ENCODE measurements around the gene RFX7.

Gene RFX7

DNA sequence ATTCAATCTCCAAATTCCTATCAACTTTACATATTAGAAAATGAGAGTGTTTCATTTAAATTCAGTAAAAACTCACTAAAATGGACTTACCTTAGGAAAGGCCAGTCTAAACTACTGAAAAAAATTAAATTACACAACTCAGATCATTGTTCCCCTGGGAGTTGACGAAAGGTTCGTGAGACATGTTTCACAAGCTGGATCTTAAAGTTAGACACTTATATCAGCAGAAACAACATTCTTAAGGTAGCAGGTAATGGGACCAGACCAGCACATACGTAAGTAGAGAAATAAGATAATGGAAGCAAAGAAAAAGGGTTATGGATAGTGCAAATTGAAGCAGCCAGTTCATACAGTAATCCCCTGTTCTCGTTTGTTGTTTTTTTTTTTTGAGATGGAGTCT is 8.9 kb downstream of the RFX7 start:
- Histone ChIP-seq H3K27ac (ENCODE audit: low read depth, low read length) (no peak overlapping the region), H3K9me3 (ENCODE audit: control insufficient read depth, insufficient read depth, low read length) (peaks cover 54% of the 10 kb centered on the region), H3K4me3 (ENCODE audit: low read length) (no peak overlapping the region), H3K9me2 (replicated peaks; ENCODE audit: control insufficient read depth, low read length) (no peaks in the 10 kb centered on the region), H4K20me1 (ENCODE audit: control insufficient read depth, insufficient read depth, low read depth, low read length) (no peaks in the 10 kb centered on the region), H3K27me3 (ENCODE audit: control insufficient read depth, low read length) (no peaks in the 10 kb centered on the region), H3K4me2 (ENCODE audit: low read length) (no peak overlapping the region), H3K4me1 (ENCODE audit: control insufficient read depth, low read length) (no peaks in the 10 kb centered on the region), H3K36me3 (ENCODE audit: control insufficient read depth, low read length) (peaks cover 97% of the 10 kb centered on the region), H3K79me2 (ENCODE audit: control insufficient read depth, low read length) (peaks cover 100% of the 10 kb centered on the region), H3F3A (ENCODE audit: control insufficient read depth, insufficient read depth) (no peaks in the 10 kb centered on the region)
- TF ChIP-seq CTCF (IDR thresholded peaks at IDR 0.05; ENCODE audit: low read depth, low read length, poor library complexity, severe bottlenecking) = no peak
- TF ChIP-seq EZH2phosphoT487 (IDR thresholded peaks at IDR 0.05; ENCODE audit: borderline replicate concordance, low read length) = no peak

GRCh38 chr15:56233549-56233948 is 10.1 kb downstream of the RFX7 start:
- no peaks in the 10 kb centered on the region for H3K4me1 ChIP-seq (ENCODE audit: control insufficient read depth, low read length)
- no peaks in the 10 kb centered on the region for H3K27me3 ChIP-seq (ENCODE audit: control insufficient read depth, low read length)
- no peak for TF ChIP-seq EZH2phosphoT487 (IDR thresholded peaks at IDR 0.05; ENCODE audit: borderline replicate concordance, low read length)
- TF ChIP-seq CTCF (IDR thresholded peaks at IDR 0.05; ENCODE audit: low read depth, low read length, poor library complexity, severe bottlenecking) = no peak
- H3K36me3 ChIP-seq (ENCODE audit: control insufficient read depth, low read length) = peaks cover 98% of the 10 kb centered on the region
- H3K79me2 ChIP-seq (ENCODE audit: control insufficient read depth, low read length) = peaks cover 99% of the 10 kb centered on the region
- no peaks in the 10 kb centered on the region for H4K20me1 ChIP-seq (ENCODE audit: control insufficient read depth, insufficient read depth, low read depth, low read length)
- no peaks in the 10 kb centered on the region for H3F3A ChIP-seq (ENCODE audit: control insufficient read depth, insufficient read depth)
- H3K4me2 ChIP-seq (ENCODE audit: low read length) = no peak overlapping the region
- H3K4me3 ChIP-seq (ENCODE audit: low read length) = no peak overlapping the region
- H3K27ac ChIP-seq (ENCODE audit: low read depth, low read length) = no peak overlapping the region
- peaks cover 61% of the 10 kb centered on the region for H3K9me3 ChIP-seq (ENCODE audit: control insufficient read depth, insufficient read depth, low read length)
- H3K9me2 ChIP-seq (replicated peaks; ENCODE audit: control insufficient read depth, low read length) = no peaks in the 10 kb centered on the region

GRCh38 chr15:56232058-56232457 is 11.6 kb downstream of the RFX7 start:
- TF ChIP-seq EZH2phosphoT487 (IDR thresholded peaks at IDR 0.05; ENCODE audit: borderline replicate concordance, low read length) (no peak), CTCF (IDR thresholded peaks at IDR 0.05; ENCODE audit: low read depth, low read length, poor library complexity, severe bottlenecking) (no peak)
- H3K4me3 ChIP-seq (ENCODE audit: low read length) = no peak overlapping the region
- no peaks in the 10 kb centered on the region for H3F3A ChIP-seq (ENCODE audit: control insufficient read depth, insufficient read depth)
- H3K4me1 ChIP-seq (ENCODE audit: control insufficient read depth, low read length) = no peaks in the 10 kb centered on the region
- H3K79me2 ChIP-seq (ENCODE audit: control insufficient read depth, low read length) = peaks cover 97% of the 10 kb centered on the region
- no peak overlapping the region for H3K27ac ChIP-seq (ENCODE audit: low read depth, low read length)
- no peak overlapping the region for H3K4me2 ChIP-seq (ENCODE audit: low read length)
- peaks cover 65% of the 10 kb centered on the region for H3K9me3 ChIP-seq (ENCODE audit: control insufficient read depth, insufficient read depth, low read length)
- no peaks in the 10 kb centered on the region for H3K27me3 ChIP-seq (ENCODE audit: control insufficient read depth, low read length)
- peaks cover 94% of the 10 kb centered on the region for H3K36me3 ChIP-seq (ENCODE audit: control insufficient read depth, low read length)
- H3K9me2 ChIP-seq (replicated peaks; ENCODE audit: control insufficient read depth, low read length) = no peaks in the 10 kb centered on the region
- H4K20me1 ChIP-seq (ENCODE audit: control insufficient read depth, insufficient read depth, low read depth, low read length) = no peaks in the 10 kb centered on the region

DNA sequence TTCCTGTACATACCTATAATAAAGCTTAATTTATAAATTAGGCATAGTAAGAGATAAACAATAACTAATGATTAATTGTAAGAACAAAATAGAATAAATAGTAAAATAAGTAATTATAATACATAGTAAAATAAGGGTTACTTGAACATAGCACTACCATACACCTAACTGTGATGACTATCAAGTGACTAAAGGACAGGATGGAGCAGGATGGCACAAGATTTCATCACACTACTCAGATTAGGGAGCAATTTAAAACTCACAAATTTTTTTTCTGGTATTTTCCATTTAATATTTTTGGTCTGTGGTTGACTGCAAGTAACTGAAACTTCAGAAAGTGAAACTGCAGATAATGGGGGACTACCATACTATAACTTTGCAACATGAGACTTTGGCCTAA is 14.8 kb downstream of the RFX7 start:
- H4K20me1 ChIP-seq (ENCODE audit: control insufficient read depth, insufficient read depth, low read depth, low read length) = no peaks in the 10 kb centered on the region
- no peaks in the 10 kb centered on the region for H3K27me3 ChIP-seq (ENCODE audit: control insufficient read depth, low read length)
- no peaks in the 10 kb centered on the region for H3F3A ChIP-seq (ENCODE audit: control insufficient read depth, insufficient read depth)
- H3K4me2 ChIP-seq (ENCODE audit: low read length) = no peak overlapping the region
- H3K9me2 ChIP-seq (replicated peaks; ENCODE audit: control insufficient read depth, low read length) = no peaks in the 10 kb centered on the region
- H3K4me1 ChIP-seq (ENCODE audit: control insufficient read depth, low read length) = no peaks in the 10 kb centered on the region
- no peak overlapping the region for H3K4me3 ChIP-seq (ENCODE audit: low read length)
- no peak overlapping the region for H3K27ac ChIP-seq (ENCODE audit: low read depth, low read length)
- H3K36me3 ChIP-seq (ENCODE audit: control insufficient read depth, low read length) = peaks cover 81% of the 10 kb centered on the region
- peaks cover 95% of the 10 kb centered on the region for H3K79me2 ChIP-seq (ENCODE audit: control insufficient read depth, low read length)
- TF ChIP-seq CTCF (IDR thresholded peaks at IDR 0.05; ENCODE audit: low read depth, low read length, poor library complexity, severe bottlenecking) (no peak), EZH2phosphoT487 (IDR thresholded peaks at IDR 0.05; ENCODE audit: borderline replicate concordance, low read length) (no peak)
- peaks cover 49% of the 10 kb centered on the region for H3K9me3 ChIP-seq (ENCODE audit: control insufficient read depth, insufficient read depth, low read length)

Data from DOHH2 (cell line).